Body of pancreas (tissue), 4 donors: Measurements from ENCODE around the gene COL23A1. TPM values are rescaled to one million over a fixed set of nuclear protein-coding genes. Genes with fewer than 3 reads are reported as not detected.

Source experiments
- ATAC-seq: fragments of 150-250 bp; one replicate; pipeline ENCODE4 v1.9.1; 2016
- DNase-seq, 4 donors: peaks; one replicate each; pipeline ENCODE4 v3.0.0-alpha.2; 2019
- H3K27ac ChIP-seq, 4 donors: fragments of 200-600 bp; sonication (generic); 1 replicate in 3 of 4; 2 replicates in 1 of 4; pipeline versions ENCODE4 v1.5.1 to v1.6.1; 2016 to 2019; ENCODE audit warnings: mild to moderate bottlenecking in 1 of 4, mixed read lengths in 1 of 4, moderate library complexity in 1 of 4
- H3K27me3 ChIP-seq, 2 donors: fragments of 200-600 bp; sonication (generic); one replicate each; pipeline ENCODE4 v1.6.0; 2016; ENCODE audit warnings: mild to moderate bottlenecking in 1 of 2
- H3K36me3 ChIP-seq, 2 donors: fragments of 200-600 bp; sonication (generic); replicated peaks in 1 of 2; 2 replicates each; pipeline ENCODE4 v1.5.1; 2016; ENCODE audit warnings: low read depth in 2 of 2; ENCODE audit not compliant: insufficient read depth in 1 of 2
- H3K4me1 ChIP-seq: fragments of 200-600 bp; sonication (generic); one replicate; pipeline ENCODE4 v1.6.0; 2016
- H3K4me3 ChIP-seq, 2 donors: fragments of 200-600 bp; sonication (generic); 1 replicate in 1 of 2; 2 replicates in 1 of 2; pipeline ENCODE4 v1.5.1; 2016 to 2019
- H3K9me3 ChIP-seq, 3 donors: fragments of 200-600 bp; sonication (generic); 1 replicate in 2 of 3; 2 replicates in 1 of 3; pipeline ENCODE4 v1.5.1; 2016
- CTCF ChIP-seq, 7 experiments: fragments of 450-650 bp in 4 of 7; fragments of 200-600 bp in 3 of 7; sonication (generic) in 3 of 7; IDR thresholded peaks; one replicate each; pipeline ENCODE4 v1.5.1; 2016 to 2019; ENCODE audit warnings: antibody characterized with exemption in 7 of 7
- POLR2A ChIP-seq, 3 donors: fragments of 450-650 bp; IDR thresholded peaks; one replicate each; pipeline ENCODE4 v1.6.1; 2016; ENCODE audit warnings: antibody characterized with exemption in 3 of 3, mild to moderate bottlenecking in 2 of 3
- WGBS, 2 donors: methylation state at CpG; one replicate each; pipeline ENCODE4 v1.1.5; 2017; 5-methylcytosine and 5-hydroxymethylcytosine counted together
- intact Hi-C: fragments of 100-400 bp; cut with DNase I; formaldehyde crosslinking; loops from one replicate; pipeline ENCODE4 v1.15.1; 2023
- total RNA-seq, 2 donors: library from RNA; depleted of rRNA; stranded (reverse); fragments of >200 nt; gene quantifications; one replicate each; pipeline ENCODE4 v1.1.0, GENCODE V29; 2016

The COL23A1 gene
- total RNA-seq, 2 donors from 2014 or later: not detected

DNA sequence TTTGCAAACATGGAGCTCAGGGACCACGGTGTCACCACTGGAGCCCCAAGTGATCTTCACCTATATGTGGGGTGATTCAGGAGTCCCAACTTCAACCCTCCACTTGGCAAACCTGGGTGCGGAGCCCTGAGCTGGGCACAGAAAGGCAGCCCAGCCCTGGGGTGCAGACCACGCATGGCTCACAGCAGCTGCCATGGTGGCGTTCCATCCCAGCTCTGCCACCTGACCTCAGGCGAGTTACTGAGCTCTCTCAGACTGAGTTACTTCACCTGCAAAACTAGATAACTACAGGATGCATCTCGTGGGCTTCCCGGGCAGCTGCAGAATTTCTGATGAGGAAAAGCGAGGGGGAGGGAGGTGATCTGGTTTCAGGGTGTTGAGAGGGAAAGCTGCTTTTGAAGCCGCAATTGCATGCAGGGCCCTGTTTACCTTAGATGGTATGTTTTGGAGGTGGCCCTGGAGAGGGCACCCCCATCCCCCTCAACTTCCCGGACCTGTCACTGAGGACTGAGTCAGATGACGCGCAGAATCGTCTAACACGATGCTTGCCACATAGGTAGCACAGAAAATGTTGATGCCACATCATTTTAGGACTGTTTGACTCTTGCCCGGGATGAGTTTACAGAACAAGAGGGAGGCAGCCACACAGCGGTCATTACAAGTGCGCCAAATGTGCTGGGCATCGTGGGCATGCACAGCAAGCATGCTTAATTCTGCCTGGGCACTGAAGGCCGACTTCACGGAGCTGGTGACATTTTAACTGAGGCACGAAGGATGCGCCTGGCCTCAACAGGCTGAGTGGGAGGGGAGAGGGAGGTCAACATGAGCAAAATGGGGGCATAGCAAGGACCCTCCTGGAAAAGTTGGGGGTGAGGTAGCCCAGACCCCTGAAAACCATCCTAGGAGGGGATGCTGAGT, 154.6 kb downstream of the COL23A1 start:
- no peak for DNase-seq
- peak; percentile 4 for ATAC-seq
- intact Hi-C loops: no loop called here
- Histone ChIP-seq H3K4me1 (peaks cover 3% of the 10 kb centered on the region), H3K4me3 (no peak overlapping the region), H3K36me3 (no peaks in the 10 kb centered on the region), H3K27ac (no peak overlapping the region), H3K27me3 (no peaks in the 10 kb centered on the region), H3K9me3 (no peaks in the 10 kb centered on the region)
- no peak for TF ChIP-seq CTCF (IDR thresholded peaks at IDR 0.05)
- TF ChIP-seq POLR2A (IDR thresholded peaks at IDR 0.05): no peak
- WGBS, 2 donors: 71 to 85% methylated on average over 21 to 22 of the region's 22 CpGs

- ATAC-seq (no peak), DNase-seq (no peak)
- no peaks in the 10 kb centered on the region for H3K36me3 ChIP-seq
- intact Hi-C loops: no loop called here
- H3K27me3 ChIP-seq: no peaks in the 10 kb centered on the region
- no peak overlapping the region for H3K27ac ChIP-seq
- no peaks in the 10 kb centered on the region for H3K9me3 ChIP-seq
- H3K4me1 ChIP-seq: peaks cover 10% of the 10 kb centered on the region
- WGBS, 2 donors: 57 to 59% methylated on average over 15 to 17 of the region's 17 CpGs
- no peak for TF ChIP-seq POLR2A (IDR thresholded peaks at IDR 0.05)
- no peak for TF ChIP-seq CTCF (IDR thresholded peaks at IDR 0.05)
- H3K4me3 ChIP-seq: no peak overlapping the region
These were observed 155.3 kb downstream of the COL23A1 start for GRCh38 chr5:178434851-178435250.

- no peak overlapping the region for H3K27ac ChIP-seq
- ATAC-seq: no peak
- H3K4me3 ChIP-seq: no peak overlapping the region
- intact Hi-C loops: no loop called here
- TF ChIP-seq CTCF (IDR thresholded peaks at IDR 0.05) (no peak), POLR2A (IDR thresholded peaks at IDR 0.05) (no peak)
- no peaks in the 10 kb centered on the region for H3K36me3 ChIP-seq
- no peak for DNase-seq
- WGBS, 2 donors: 77% methylated on average over 5 to 13 of the region's 13 CpGs
- H3K27me3 ChIP-seq: no peaks in the 10 kb centered on the region
- no peaks in the 10 kb centered on the region for H3K9me3 ChIP-seq
- H3K4me1 ChIP-seq: peaks cover 15% of the 10 kb centered on the region
These were observed 156.0 kb downstream of the COL23A1 start for GRCh38 chr5:178434016-178434761.

DNA sequence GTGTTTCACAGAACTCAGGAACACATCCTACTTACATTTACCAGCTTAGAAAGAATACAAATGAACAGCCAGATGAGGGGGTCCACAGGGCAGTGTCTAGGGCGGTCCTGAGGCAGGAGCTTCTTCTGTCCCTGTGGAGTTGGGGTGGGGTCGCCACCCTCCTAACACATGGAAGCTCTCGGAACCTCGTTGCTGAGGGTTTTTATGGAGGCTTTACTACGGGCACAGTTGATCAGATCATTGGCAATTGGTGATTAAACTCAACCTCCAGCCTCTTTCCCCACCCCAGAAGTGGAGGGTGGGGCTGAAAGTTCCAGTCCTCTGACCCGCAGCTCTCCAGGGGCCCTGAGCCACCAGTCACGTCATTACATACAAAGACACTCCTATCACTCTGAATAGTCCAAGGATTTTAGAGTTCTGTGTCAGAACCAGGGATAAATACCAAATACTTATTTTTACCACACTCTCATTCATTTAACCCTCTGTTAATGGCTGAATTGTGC, 156.9 kb downstream of the COL23A1 start:
- DNase-seq (no peak), ATAC-seq (no peak)
- H3K27ac ChIP-seq: no peak overlapping the region
- intact Hi-C loops: no loop called here
- H3K9me3 ChIP-seq: no peaks in the 10 kb centered on the region
- H3K4me3 ChIP-seq: no peak overlapping the region
- H3K27me3 ChIP-seq: no peaks in the 10 kb centered on the region
- 75 to 77% methylated on average over 7 of the region's 7 CpGs for WGBS, 2 donors
- H3K4me1 ChIP-seq: peaks cover 21% of the 10 kb centered on the region
- TF ChIP-seq CTCF (IDR thresholded peaks at IDR 0.05): no peak
- TF ChIP-seq POLR2A (IDR thresholded peaks at IDR 0.05): no peak
- H3K36me3 ChIP-seq: no peaks in the 10 kb centered on the region
